GM18909 (cell line): ENCODE results near the gene SYT1.
A peak's percentile ranks its signal among the peaks of the same experiment; 100 is the strongest.
"Not testable (repeated sequence)": the region's sequence is repeated elsewhere in the genome, so short reads cannot be mapped to it uniquely, and the experiment has no call there.

Experiments
- ATAC-seq: cut with Tn5 transposase; IDR thresholded peaks from one replicate; pipeline ENCODE4 v1.9.1; 2021; ENCODE audit warnings: mild to moderate bottlenecking; ENCODE audit not compliant: unreplicated experiment, poor library complexity

SYT1 gene

DNA sequence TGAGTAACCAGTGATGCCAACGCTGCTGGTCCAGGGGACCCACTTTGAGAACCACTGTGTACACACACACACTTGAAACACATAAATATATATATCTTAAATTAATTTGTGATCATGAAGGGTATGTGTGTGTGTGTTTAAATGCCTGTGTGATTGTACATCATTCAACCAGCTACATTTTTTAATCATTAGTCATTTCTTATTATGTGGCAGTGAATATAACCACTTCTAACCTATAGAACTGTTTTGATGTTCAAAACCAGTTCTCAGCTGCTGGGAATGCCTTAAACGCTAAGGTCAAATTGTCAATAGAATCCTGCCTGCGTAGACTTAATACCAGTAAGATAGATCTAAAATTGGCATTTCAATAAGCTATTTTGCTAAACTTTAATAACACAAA, 330.0 kb downstream of the SYT1 start:
- ATAC-seq = no peak

GRCh38 chr12:79199166-79199565, 334.6 kb downstream of the SYT1 start:
- no peak for ATAC-seq

DNA sequence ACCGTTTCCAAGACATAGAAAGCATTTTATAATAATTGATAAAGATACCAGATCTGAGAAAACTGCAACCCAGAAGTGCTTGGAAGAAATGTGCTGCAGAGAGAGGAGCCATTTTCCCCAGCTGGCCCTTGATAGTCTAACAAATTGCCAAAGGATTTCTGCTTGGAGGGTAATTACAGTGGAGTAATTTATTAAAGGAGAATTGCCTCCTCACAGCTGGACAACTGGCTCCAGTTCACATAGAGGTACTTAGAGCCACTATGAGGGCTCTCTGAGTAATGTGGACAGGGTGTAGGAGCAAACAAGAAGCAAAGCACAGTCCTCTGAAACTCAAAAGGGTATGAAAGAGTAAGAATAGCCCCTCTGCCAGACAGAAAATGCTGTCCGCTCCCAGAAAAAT, 335.6 kb downstream of the SYT1 start:
- no peak for ATAC-seq

GRCh38 chr12:79203058-79203647, 338.6 kb downstream of the SYT1 start:
- ATAC-seq = no peak

GRCh38 chr12:79206871-79207270, 342.3 kb downstream of the SYT1 start:
- no peak for ATAC-seq

- not testable (repeated sequence) for ATAC-seq
Measured at GRCh38 chr12:79210403-79210802, 345.8 kb downstream of the SYT1 start.

- no peak for ATAC-seq
Measured at GRCh38 chr12:79217306-79217705, 352.7 kb downstream of the SYT1 start.

- no peak for ATAC-seq
Measured at GRCh38 chr12:79223210-79223609, 358.6 kb downstream of the SYT1 start.

DNA sequence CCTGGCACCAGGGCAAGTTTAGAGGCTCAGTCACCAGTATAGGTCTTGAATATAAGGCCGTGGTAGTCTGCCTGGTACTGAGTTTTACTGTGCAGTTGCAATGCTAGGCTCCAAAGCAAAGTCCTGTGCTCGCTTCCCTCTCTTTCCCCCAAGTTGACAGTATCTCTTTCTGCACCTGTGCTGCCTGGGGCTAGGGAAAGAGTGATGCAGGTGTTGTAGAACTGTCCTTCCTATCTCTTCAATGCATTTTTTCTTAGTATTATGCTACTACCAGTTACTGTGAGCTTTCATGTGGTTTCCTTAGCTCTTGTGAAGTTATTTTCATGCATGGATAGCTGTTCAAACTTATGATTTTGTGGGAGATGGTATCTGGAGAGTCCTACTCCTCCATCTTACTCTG, 359.2 kb downstream of the SYT1 start:
- no peak for ATAC-seq

- no peak for ATAC-seq
Measured at GRCh38 chr12:79227091-79227490, 362.5 kb downstream of the SYT1 start.

DNA sequence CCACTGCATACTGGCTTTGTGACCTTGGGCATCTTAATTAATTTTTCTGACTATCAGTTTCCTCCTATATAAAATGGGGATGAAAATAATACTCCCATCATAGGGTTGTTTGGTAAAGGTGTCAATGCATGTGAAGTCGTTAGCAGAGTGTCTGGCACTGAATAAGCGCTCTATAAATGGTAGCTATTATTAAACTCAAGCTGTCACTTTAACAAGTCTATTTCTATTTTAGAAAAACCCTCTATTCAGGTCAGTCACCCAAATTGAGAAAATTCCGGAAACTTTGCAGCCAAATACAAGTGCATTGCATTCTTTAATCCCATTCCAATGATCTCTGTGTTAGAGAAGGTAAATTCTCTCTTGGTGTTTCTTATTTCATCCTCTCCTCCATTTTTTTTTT, 363.1 kb downstream of the SYT1 start:
- no peak for ATAC-seq

DNA sequence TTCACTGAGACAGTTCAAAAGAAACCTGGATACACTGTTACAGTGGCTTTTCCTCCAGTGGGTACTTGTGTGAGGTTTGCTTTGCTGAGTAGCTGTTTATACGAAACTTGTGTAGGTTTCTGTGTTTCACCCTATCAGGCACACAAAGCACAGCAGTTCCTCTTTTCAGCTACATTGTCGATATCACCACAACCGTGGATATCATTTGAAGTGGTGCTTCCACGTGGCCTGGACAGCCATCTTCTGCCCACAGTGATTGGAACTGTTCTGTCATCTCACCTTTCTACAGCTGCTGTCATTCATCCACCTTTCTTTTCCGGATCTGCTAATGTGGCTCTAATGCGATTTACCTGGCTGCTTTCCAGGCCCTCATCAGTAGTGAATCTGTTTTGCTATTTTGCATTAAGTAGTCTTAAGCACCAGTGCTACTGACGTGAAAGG, 368.8 kb downstream of the SYT1 start:
- peak; percentile 83 for ATAC-seq

DNA sequence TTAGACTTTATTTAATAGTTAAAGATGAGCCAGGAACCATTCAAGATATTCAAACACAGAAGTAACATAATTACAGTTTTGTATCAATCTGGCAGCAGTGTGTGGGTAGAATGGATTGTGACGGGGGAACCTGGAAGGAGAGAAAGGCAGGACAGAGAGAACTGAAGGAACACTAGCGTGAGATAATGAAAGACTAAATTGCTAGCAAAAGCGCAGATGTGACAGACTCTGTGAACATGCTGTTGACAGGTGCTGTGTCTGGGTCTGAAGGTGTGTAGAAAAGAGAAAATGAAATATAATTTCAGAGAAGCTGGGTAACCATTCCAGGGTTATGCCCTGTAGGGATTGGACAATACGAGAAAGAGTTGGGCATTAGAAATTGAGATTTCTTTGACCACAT, 372.3 kb downstream of the SYT1 start:
- no peak for ATAC-seq

GRCh38 chr12:79238246-79238645, 373.7 kb downstream of the SYT1 start:
- no peak for ATAC-seq

DNA sequence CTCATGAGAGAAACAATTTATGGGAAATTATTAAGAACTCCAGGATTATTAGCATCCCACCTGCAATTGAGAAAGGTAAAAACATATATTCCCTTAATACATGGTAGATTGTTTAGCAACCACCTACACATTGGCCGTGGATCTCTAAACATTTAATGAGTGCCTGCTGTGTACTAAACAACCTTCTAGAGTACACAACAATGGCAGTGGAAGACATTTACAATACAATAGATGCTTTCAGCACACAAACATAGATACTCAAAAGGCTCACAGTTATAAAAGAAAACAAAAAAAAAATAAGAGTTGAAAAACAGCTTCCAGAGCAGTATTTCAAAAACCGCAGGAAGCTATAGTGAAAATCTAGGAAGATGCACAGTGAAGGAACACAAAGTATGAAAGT, 382.9 kb downstream of the SYT1 start:
- ATAC-seq = no peak

GRCh38 chr12:79250186-79250585, 385.6 kb downstream of the SYT1 start:
- ATAC-seq = no peak

DNA sequence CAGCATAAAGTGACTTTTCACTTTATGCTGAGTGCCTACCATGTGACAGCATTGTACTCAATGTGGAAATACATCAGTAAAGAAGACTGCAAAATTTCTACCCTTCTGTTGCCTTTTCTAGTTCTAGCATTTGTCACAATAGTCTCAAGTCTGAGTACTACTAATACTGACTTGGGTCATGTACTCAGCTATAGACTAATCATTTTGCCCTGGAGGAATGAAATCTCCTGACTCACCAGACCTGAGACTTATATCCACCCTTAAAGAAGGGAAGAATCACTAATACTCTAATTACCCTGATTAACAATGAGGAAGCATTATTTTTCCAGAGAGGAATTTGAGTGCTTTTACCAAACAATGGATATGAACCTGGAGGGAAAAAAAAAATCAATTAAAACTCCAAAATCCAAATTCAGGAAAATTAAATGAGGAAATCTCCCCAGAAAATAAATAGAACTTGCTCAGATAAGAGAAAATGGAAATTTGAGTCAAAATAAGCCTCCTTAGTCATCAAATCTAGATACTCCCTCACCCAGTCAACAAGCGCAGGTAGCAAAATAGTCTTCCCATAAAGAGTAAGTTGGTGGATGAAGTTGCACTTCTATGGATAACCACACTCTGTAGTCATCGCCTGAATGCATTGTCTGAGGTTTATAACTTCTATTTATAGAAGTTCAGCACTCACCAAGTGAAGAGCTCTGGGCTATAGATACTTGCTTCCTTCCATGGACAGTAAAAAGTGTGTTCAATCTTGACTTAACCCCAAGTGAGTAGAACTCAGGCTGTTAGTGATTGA, 386.6 kb downstream of the SYT1 start:
- ATAC-seq = no peak

- ATAC-seq = no peak
Measured at GRCh38 chr12:79252358-79253075, 387.9 kb downstream of the SYT1 start.

DNA sequence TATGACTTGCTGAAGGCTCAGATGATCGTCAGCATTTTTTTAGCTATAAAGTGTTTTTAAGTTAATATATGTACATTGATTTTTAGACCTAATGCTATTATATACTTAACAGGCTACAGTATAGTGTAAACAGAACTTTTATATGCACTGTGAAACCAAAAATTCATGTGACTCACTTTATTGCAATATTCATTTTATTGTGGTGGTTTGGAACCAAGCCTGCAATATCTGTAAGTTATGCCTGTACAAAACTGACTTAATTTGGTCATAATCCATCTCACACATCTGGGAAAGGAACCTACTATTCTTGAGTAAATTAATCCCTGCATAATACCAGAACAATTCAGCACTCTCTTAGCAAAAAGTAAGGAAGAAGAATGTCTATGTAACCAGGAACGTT, 390.7 kb downstream of the SYT1 start:
- no peak for ATAC-seq

GRCh38 chr12:79260923-79261322, 396.3 kb downstream of the SYT1 start:
- ATAC-seq = no peak

GRCh38 chr12:79262938-79263337, 398.4 kb downstream of the SYT1 start:
- ATAC-seq = no peak
